Testis (tissue), 3 donors: ENCODE data around the gene SLC25A44. TPM values are rescaled to one million over a fixed set of nuclear protein-coding genes. Genes with fewer than 3 reads are reported as not detected.

Source experiments
- DNase-seq: peaks from one replicate; pipeline ENCODE4 v3.0.0-alpha.2; 2019
- H3K27ac ChIP-seq, 2 donors: fragments of 200-600 bp; sonication (generic); one replicate each; pipeline ENCODE4 v1.5.1; 2019
- H3K27me3 ChIP-seq: fragments of 200-600 bp; sonication (generic); one replicate; pipeline ENCODE4 v1.5.1; 2019
- H3K36me3 ChIP-seq: fragments of 200-600 bp; sonication (generic); one replicate; pipeline ENCODE4 v1.5.1; 2017; ENCODE audit warnings: low read depth; ENCODE audit errors: missing control alignments
- H3K4me1 ChIP-seq: fragments of 200-600 bp; sonication (generic); one replicate; pipeline ENCODE4 v1.5.1; 2019
- H3K4me3 ChIP-seq, 2 donors: fragments of 200-600 bp; sonication (generic); one replicate each; pipeline ENCODE4 v1.5.1; 2017 to 2019
- H3K9me3 ChIP-seq: fragments of 200-600 bp; sonication (generic); one replicate; pipeline ENCODE4 v1.5.1; 2017
- CTCF ChIP-seq, 3 experiments: fragments of 450-650 bp in 2 of 3; fragments of 200-600 bp in 1 of 3; sonication (generic) in 1 of 3; IDR thresholded peaks; one replicate each; pipeline ENCODE4 v1.5.1; 2016 to 2019; ENCODE audit warnings: antibody characterized with exemption in 3 of 3, mild to moderate bottlenecking in 2 of 3, moderate library complexity in 1 of 3
- POLR2A ChIP-seq: fragments of 450-650 bp; IDR thresholded peaks from one replicate; pipeline ENCODE4 v1.6.1; 2017; ENCODE audit warnings: antibody characterized with exemption, mild to moderate bottlenecking, moderate library complexity
- WGBS, 2 donors: methylation state at CpG; one replicate each; pipeline ENCODE4 v1.1.5; 2018; 5-methylcytosine and 5-hydroxymethylcytosine counted together
- intact Hi-C: fragments of 100-400 bp; cut with DNase I; formaldehyde crosslinking; loops from one replicate; pipeline ENCODE4 v1.15.1; 2023; ENCODE audit warnings: low total_unique reads
- polyA plus RNA-seq: library from polyadenylated mRNA; stranded (reverse); fragments of 350-450 nt; fragmentation: Illumina TruSeq; extraction: RNeasy Lipid Tissue Mini Kit (QIAGEN cat#74804); gene quantifications from one replicate; pipeline ENCODE4 v1.2.3, GENCODE V29; 2014; ENCODE audit warnings: low read depth, low replicate concordance; ENCODE audit not compliant: insufficient read depth
- small RNA-seq, 2 donors: library from RNA; depleted of rRNA; stranded (forward); fragments of <200 nt; gene quantifications; one replicate each; pipeline ENCODE3, GENCODE V24; 2016
- total RNA-seq, 2 donors: library from RNA; depleted of rRNA; stranded (reverse); fragments of >200 nt; gene quantifications; one replicate each; pipeline ENCODE4 v1.2.3, GENCODE V29; 2016

Gene SLC25A44
- total and polyA plus RNA-seq, 3 donors from 2014 or later: 32.4 to 34.2 (median 32.8) TPM

- intact Hi-C loops: no loop called here
These were observed 65.9 kb downstream of the SLC25A44 start for GRCh38 chr1:156259805-156260204.

GRCh38 chr1:156260896-156261295 lies 67.0 kb downstream of the SLC25A44 start:
- Histone ChIP-seq H3K4me1 (no peaks in the 10 kb centered on the region), H3K36me3 (no peaks in the 10 kb centered on the region), H3K4me3 (no peak overlapping the region), H3K27ac (no peak overlapping the region), H3K9me3 (no peaks in the 10 kb centered on the region), H3K27me3 (no peaks in the 10 kb centered on the region)
- 81 to 82% methylated on average over 2 of the region's 2 CpGs for WGBS, 2 donors
- intact Hi-C loops: no loop called here
- TF ChIP-seq POLR2A: no peak
- no peak for TF ChIP-seq CTCF (IDR thresholded peaks at IDR 0.05)
- no peak for DNase-seq

More at GRCh38 chr1:156259805-156260204, 65.9 kb downstream of the SLC25A44 start:
- Histone ChIP-seq H3K4me3 (no peak overlapping the region), H3K4me1 (no peaks in the 10 kb centered on the region), H3K9me3 (no peaks in the 10 kb centered on the region), H3K27ac (no peak overlapping the region), H3K36me3 (no peaks in the 10 kb centered on the region), H3K27me3 (no peaks in the 10 kb centered on the region)
- 53 to 63% methylated on average over 3 of the region's 3 CpGs for WGBS, 2 donors
- DNase-seq: no peak
- no peak for TF ChIP-seq POLR2A
- no peak for TF ChIP-seq CTCF (IDR thresholded peaks at IDR 0.05)

Small RNAs within 50 kb of the gene (small RNA-seq; reads per million reads assigned to genes)
- 0 reads per million in 2 donors for gene RF00568

Other genes with a start within 250 kb of the SLC25A44 start
- 100 to 1,000 TPM in 1 of 2 donors, 10 to 100 TPM in 1; 56.6 to 124 TPM for gene ARHGEF2, start 215.6 kb upstream of the SLC25A44 start, total RNA-seq
- 88.8 TPM for gene ARHGEF2, start 215.6 kb upstream of the SLC25A44 start, polyA plus RNA-seq
- 100 to 1,000 TPM; 170 to 216 TPM for gene SSR2, start 173.2 kb upstream of the SLC25A44 start, total RNA-seq
- 289 TPM for gene SSR2, start 173.2 kb upstream of the SLC25A44 start, polyA plus RNA-seq
- 10 to 100 TPM; 41.0 to 42.7 TPM for gene UBQLN4, start 140.3 kb upstream of the SLC25A44 start, total RNA-seq
- 34.4 TPM for gene UBQLN4, start 140.3 kb upstream of the SLC25A44 start, polyA plus RNA-seq
- gene LAMTOR2, start 139.3 kb upstream of the SLC25A44 start, total RNA-seq: 10 to 100 TPM; 47.6 to 50.4 TPM
- gene LAMTOR2, start 139.3 kb upstream of the SLC25A44 start, polyA plus RNA-seq: 55.5 TPM
- 1 to 10 TPM; 1.2 to 2.0 TPM for gene RAB25, start 132.9 kb upstream of the SLC25A44 start, total RNA-seq
- 2.1 TPM for gene RAB25, start 132.9 kb upstream of the SLC25A44 start, polyA plus RNA-seq
- gene MEX3A, start 111.6 kb upstream of the SLC25A44 start, total RNA-seq: 1 to 10 TPM; 2.4 to 3.0 TPM
- 0.87 TPM for gene MEX3A, start 111.6 kb upstream of the SLC25A44 start, polyA plus RNA-seq
- 100 to 1,000 TPM; 162 to 219 TPM for gene LMNA, start 79.4 kb upstream of the SLC25A44 start, total RNA-seq
- 189 TPM for gene LMNA, start 79.4 kb upstream of the SLC25A44 start, polyA plus RNA-seq
- gene SEMA4A, start 40.5 kb upstream of the SLC25A44 start, total RNA-seq: 1 to 10 TPM; 4.8 to 8.0 TPM
- gene SEMA4A, start 40.5 kb upstream of the SLC25A44 start, polyA plus RNA-seq: 7.7 TPM
- gene PMF1, start 18.9 kb downstream of the SLC25A44 start, total RNA-seq: 10 to 100 TPM; 38.1 to 47.0 TPM
- 32.3 TPM for gene PMF1, start 18.9 kb downstream of the SLC25A44 start, polyA plus RNA-seq
- gene BGLAP, start 48.1 kb downstream of the SLC25A44 start, total RNA-seq: 1 to 10 TPM; 1.1 to 1.5 TPM
- gene BGLAP, start 48.1 kb downstream of the SLC25A44 start, polyA plus RNA-seq: not detected
- gene PAQR6, start 54.0 kb downstream of the SLC25A44 start, total RNA-seq: 10 to 100 TPM in 1 of 2 donors, 1 to 10 TPM in 1; 8.0 to 10.5 TPM
- 3.6 TPM for gene PAQR6, start 54.0 kb downstream of the SLC25A44 start, polyA plus RNA-seq
- 100 to 1,000 TPM in 1 of 2 donors, 10 to 100 TPM in 1; 82.5 to 100 TPM for gene SMG5, start 88.7 kb downstream of the SLC25A44 start, total RNA-seq
- gene SMG5, start 88.7 kb downstream of the SLC25A44 start, polyA plus RNA-seq: 74.5 TPM
- 1 to 10 TPM; 4.6 to 5.3 TPM for gene TMEM79, start 90.2 kb downstream of the SLC25A44 start, total RNA-seq
- gene TMEM79, start 90.2 kb downstream of the SLC25A44 start, polyA plus RNA-seq: 5.3 TPM
- gene GLMP, start 101.6 kb downstream of the SLC25A44 start, total RNA-seq: 10 to 100 TPM; 31.8 to 45.7 TPM
- 26.1 TPM for gene GLMP, start 101.6 kb downstream of the SLC25A44 start, polyA plus RNA-seq
- gene VHLL, start 105.2 kb downstream of the SLC25A44 start, total RNA-seq: 1 to 10 TPM; 1.7 to 1.8 TPM
- gene VHLL, start 105.2 kb downstream of the SLC25A44 start, polyA plus RNA-seq: not detected
- gene CCT3, start 144.2 kb downstream of the SLC25A44 start, total RNA-seq: 100 to 1,000 TPM; 192 to 203 TPM
- gene CCT3, start 144.2 kb downstream of the SLC25A44 start, polyA plus RNA-seq: 302 TPM
- 100 to 1,000 TPM; 354 to 748 TPM for gene TSACC, start 144.4 kb downstream of the SLC25A44 start, total RNA-seq
- gene TSACC, start 144.4 kb downstream of the SLC25A44 start, polyA plus RNA-seq: 1,814 TPM
- gene RHBG, start 175.1 kb downstream of the SLC25A44 start, total RNA-seq: 1 to 10 TPM; 2.0 TPM
- gene RHBG, start 175.1 kb downstream of the SLC25A44 start, polyA plus RNA-seq: 3.3 TPM